Right atrium auricular region (tissue), 2 donors: ENCODE data around the gene GDF9. TPM values are rescaled to one million over a fixed set of nuclear protein-coding genes. Genes with fewer than 3 reads are reported as not detected.
A peak's percentile ranks its signal among the peaks of the same experiment; 100 is the strongest.

ENCODE experiments used
- DNase-seq: peaks from one replicate; pipeline ENCODE4 v3.0.0-alpha.2; 2019; ENCODE audit warnings: low spot score
- H3K27ac ChIP-seq, 2 donors: fragments of 200-600 bp; sonication (generic); 1 replicate in 1 of 2; 2 replicates in 1 of 2; pipeline ENCODE4 v1.5.1; 2016 to 2019
- H3K27me3 ChIP-seq, 2 donors: fragments of 200-600 bp; sonication (generic); one replicate each; pipeline versions ENCODE4 v1.5.1 to v1.6.0; 2017 to 2019
- H3K36me3 ChIP-seq: fragments of 200-600 bp; sonication (generic); one replicate; pipeline ENCODE4 v1.5.1; 2016
- H3K4me1 ChIP-seq, 2 donors: fragments of 200-600 bp; sonication (generic); one replicate each; pipeline versions ENCODE4 v1.5.1 to v1.6.0; 2017 to 2019
- H3K4me3 ChIP-seq, 2 donors: fragments of 200-600 bp; sonication (generic); 1 replicate in 1 of 2; 2 replicates in 1 of 2; pipeline ENCODE4 v1.5.1; 2017 to 2019; ENCODE audit warnings: mild to moderate bottlenecking in 1 of 2, moderate library complexity in 1 of 2
- H3K9me3 ChIP-seq, 2 donors: fragments of 200-600 bp; sonication (generic); one replicate each; pipeline ENCODE4 v1.5.1; 2019
- total RNA-seq, 2 donors: library from RNA; depleted of rRNA; stranded (reverse); fragments of >200 nt; gene quantifications; one replicate each; pipeline ENCODE4 v1.1.0, GENCODE V29; 2016
- TF ChIP-seq, protein P1 (sequence below), 2 donors: fragments of 200-600 bp; sonication (generic); IDR thresholded peaks; one replicate each; pipeline ENCODE4 v1.5.1; 2019; ENCODE audit warnings: antibody characterized with exemption in 2 of 2

GDF9 gene
- total RNA-seq, 2 donors from 2014 or later, result 0.20 to 0.22 TPM

DNA sequence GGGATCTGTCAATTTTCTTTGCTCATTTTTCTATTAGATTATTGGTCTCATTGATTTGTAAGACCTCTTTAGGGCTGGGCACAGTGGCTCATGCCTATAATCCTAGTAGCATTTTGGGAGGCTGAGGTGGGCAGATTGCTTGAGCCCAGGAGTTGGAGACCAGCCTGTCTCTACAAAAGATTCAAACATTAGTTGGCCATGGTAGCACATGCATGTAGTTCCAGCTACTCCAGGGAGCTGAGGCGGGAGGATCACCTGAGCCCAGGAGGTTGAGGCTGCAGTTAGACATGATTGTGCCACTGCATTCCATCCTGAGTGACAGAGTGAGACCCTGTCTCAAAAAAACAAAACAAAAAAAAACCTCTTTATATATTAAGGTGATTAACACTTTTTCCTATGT is 29.4 kb downstream of the GDF9 start:
- DNase-seq, result no peak
- Histone ChIP-seq H3K27ac (no peak overlapping the region), H3K4me3 (no peak overlapping the region), H3K27me3 (no peaks in the 10 kb centered on the region), H3K36me3 (no peaks in the 10 kb centered on the region), H3K9me3 (no peaks in the 10 kb centered on the region), H3K4me1 (peaks cover 0 to 4% of the 10 kb centered on the region in 2 donors)
- TF ChIP-seq, protein P1, sequence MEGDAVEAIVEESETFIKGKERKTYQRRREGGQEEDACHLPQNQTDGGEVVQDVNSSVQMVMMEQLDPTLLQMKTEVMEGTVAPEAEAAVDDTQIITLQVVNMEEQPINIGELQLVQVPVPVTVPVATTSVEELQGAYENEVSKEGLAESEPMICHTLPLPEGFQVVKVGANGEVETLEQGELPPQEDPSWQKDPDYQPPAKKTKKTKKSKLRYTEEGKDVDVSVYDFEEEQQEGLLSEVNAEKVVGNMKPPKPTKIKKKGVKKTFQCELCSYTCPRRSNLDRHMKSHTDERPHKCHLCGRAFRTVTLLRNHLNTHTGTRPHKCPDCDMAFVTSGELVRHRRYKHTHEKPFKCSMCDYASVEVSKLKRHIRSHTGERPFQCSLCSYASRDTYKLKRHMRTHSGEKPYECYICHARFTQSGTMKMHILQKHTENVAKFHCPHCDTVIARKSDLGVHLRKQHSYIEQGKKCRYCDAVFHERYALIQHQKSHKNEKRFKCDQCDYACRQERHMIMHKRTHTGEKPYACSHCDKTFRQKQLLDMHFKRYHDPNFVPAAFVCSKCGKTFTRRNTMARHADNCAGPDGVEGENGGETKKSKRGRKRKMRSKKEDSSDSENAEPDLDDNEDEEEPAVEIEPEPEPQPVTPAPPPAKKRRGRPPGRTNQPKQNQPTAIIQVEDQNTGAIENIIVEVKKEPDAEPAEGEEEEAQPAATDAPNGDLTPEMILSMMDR (IDR thresholded peaks at IDR 0.05), result no peak

DNA sequence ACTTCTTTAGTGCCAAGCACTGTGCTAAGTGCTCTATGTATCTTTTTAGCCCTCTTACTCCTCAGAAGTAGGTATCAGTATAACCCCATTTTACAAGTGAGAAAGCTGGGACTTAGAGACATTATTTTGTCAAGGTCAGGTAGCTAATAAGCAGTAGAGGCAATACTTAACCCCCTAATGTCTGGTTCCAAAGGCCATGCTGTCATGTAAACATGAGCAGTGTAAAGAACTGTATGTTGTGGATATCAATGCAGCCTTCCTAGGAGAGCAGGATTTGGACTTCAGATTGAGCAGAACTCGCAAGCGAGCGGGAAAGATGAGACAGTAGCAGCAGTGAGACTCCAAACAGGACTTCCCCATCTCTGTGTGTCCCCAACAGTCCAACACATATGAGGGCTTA is 32.2 kb downstream of the GDF9 start:
- H3K27me3 ChIP-seq, result no peaks in the 10 kb centered on the region
- H3K27ac ChIP-seq, result no peak overlapping the region
- no peak overlapping the region for H3K4me3 ChIP-seq
- H3K9me3 ChIP-seq, result no peaks in the 10 kb centered on the region
- DNase-seq, result no peak
- no peaks in the 10 kb centered on the region for H3K36me3 ChIP-seq
- TF ChIP-seq, protein P1 (IDR thresholded peaks at IDR 0.05), result no peak
- peaks cover 0 to 17% of the 10 kb centered on the region in 2 donors for H3K4me1 ChIP-seq

DNA sequence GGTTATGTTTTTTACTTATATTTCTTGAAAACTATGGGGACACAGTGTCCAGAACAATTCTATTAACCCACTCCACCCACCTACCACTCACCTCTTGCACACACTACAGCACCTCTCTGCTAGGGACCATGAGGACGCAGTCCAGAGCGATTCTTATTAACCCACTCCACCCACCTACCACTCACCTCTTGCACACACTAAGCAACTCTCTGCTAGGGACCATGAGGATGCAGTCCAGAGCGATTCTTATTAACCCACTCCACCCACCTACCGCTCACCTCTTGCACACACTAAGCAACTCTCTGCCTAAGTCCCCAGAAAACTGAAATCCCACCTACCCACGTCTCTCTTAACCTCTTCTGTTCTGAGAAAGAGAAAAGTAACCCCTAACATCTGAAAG is 33.7 kb downstream of the GDF9 start:
- Histone ChIP-seq H3K36me3 (no peaks in the 10 kb centered on the region), H3K27me3 (no peaks in the 10 kb centered on the region), H3K4me3 (no peak overlapping the region), H3K27ac (no peak overlapping the region), H3K9me3 (no peaks in the 10 kb centered on the region), H3K4me1 (peaks cover 0 to 23% of the 10 kb centered on the region in 2 donors)
- DNase-seq, result no peak
- TF ChIP-seq, protein P1 (IDR thresholded peaks at IDR 0.05), result no peak

DNA sequence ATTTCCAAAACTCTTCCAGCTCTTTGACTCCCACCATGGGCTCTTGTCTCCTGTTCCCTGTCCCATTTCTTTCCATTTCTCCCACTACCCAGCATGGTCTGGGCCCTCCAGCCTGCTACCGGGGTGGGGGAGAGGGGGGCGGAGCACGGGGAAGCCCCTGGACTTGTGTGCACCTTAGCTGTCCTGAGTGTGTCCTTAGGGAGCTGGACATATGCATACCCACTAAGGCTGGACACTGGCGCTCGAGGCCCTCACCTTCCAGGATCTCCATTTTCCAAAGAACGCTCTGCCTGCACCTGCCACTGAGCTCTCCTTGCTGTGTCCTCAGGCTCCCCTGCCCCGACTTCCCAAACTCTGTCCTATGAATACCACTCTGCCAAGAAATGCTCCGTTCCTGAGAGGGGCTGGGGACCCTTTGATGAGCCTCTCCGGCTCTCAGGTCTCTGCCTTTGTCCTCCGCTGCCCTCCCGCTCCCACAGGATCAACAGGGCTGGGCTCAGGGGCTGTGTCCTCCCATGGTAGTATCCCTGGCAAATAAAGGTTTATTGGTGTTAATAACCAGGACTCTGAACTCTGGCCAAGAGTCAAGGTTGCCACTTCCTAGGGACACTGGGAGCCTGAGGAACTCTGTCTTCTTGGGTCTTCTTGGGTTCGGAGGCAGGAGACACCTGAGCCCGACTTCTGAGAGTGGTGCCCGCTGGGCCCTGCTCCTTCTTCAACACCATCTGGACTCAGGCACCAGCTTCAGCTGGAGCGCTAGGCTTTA is 35.0 kb downstream of the GDF9 start:
- no peak for DNase-seq
- Histone ChIP-seq H3K36me3 (no peaks in the 10 kb centered on the region), H3K27me3 (no peaks in the 10 kb centered on the region), H3K9me3 (no peaks in the 10 kb centered on the region), H3K4me1 (peaks cover 0 to 25% of the 10 kb centered on the region in 2 donors), H3K4me3 (peak overlapping the region in 1 of 2 donors; percentile 74), H3K27ac (peak overlapping the region in 1 of 2 donors; percentile 72)
- TF ChIP-seq, protein P1 (IDR thresholded peaks at IDR 0.05), result no peak

DNA sequence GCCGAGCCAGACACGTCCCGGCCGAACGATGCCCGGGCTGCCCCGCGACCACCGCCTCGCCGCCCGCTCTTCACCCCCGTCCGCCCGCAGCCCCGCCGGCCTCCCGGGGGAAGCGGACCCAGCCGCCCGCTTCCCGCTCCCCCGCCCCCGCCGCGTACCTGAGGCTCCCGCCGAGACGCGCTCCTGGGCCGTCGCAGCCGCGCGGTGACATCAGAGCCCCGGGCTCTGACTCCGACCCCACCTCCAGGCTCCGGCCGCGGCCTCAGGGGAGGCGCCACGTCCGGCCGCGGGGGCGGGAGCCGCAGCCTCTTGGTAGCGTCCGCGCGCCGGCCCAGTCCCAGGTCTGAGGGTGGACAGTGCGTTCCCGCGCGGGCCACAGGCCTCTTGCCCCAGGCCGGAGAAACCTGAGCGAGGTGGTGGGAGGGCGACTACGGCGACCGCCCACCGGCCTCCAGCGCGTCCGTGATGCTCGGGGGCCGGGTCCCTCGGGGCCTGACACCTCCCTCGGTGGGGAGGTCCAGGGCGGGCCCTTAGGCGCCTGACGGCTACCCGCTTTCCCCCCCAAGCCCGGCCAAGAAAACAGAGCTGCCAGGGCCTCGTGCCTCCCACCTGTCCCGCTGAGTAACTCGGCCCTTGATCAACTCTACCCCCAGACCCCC is 35.7 kb downstream of the GDF9 start, which contains the start of gene SHROOM1:
TSS of gene SHROOM1 (minus strand) at position 212 of the 659 bp plus-strand sequence. CDS start 4,507 bp downstream, outside the sequence.
- H3K27ac ChIP-seq, result peak within 1 kb of the TSS; percentile 65 to 72
- TF ChIP-seq, protein P1 (IDR thresholded peaks at IDR 0.05), result no peak
- H3K36me3 ChIP-seq, result no peaks in the 10 kb centered on the region
- no peak for DNase-seq
- no peaks in the 10 kb centered on the region for H3K9me3 ChIP-seq
- H3K4me3 ChIP-seq, result peak within 1 kb of the TSS; percentile 62 to 74
- H3K27me3 ChIP-seq, result no peaks in the 10 kb centered on the region
- H3K4me1 ChIP-seq, result peaks cover 0 to 31% of the 10 kb centered on the region in 2 donors
